Fibroblast of skin of left quadriceps (primary cell): ENCODE results near the gene NAA16.
"Not testable (repeated sequence)": the region's sequence is repeated elsewhere in the genome, so short reads cannot be mapped to it uniquely, and the experiment has no call there.

ENCODE experiments used
- DNase-seq, 2 experiments: peaks; one replicate each; pipeline ENCODE4 v3.0.0-alpha.2; 2013; ENCODE audit warnings: low read depth in 2 of 2

The NAA16 gene

GRCh38 chr13:41408746-41409145 lies 97.7 kb downstream of the NAA16 start:
- DNase-seq: no peak

DNA sequence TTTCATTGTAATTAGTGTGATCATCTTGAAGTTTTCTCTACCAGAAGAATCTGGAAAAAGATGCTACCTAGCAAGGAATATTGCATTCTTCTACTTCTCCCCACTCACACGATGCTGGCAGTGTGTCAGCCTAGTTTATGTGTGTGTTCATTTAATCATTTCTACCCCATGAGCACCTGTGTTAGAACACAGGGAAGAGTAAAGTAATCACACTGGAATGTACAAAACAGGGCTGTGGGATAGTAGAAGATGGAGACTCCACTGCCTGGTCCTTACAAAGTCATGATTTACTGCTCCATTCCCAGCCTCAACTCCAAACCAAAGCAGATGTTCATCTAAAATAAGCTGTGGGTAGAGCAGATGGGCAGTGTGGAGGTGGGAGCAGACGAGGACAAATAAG lies 98.5 kb downstream of the NAA16 start:
- DNase-seq: no peak

GRCh38 chr13:41411060-41411459 lies 100.0 kb downstream of the NAA16 start:
- DNase-seq: no peak

DNA sequence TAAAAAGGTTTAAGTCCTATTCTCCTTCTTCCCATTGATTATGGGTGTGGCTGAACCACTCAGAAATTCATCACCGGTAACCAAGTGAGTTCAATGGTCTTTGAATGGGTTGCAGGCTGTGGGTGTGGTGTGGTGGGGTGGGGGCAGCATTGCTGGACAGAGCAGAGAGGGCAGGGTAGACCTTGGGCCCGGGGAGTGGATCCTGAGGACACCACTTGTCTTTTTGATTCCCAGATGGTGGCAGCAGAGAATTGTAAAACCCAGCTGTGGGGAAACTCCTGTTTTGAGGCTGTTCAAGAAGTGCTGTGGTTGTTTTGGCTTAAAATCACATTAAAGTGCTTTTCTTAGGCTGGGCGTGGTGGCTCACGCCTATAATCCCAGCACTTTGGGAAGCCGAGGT lies 100.5 kb downstream of the NAA16 start:
- peak; percentile 36 to 42 for DNase-seq

- DNase-seq: no peak
Measured at GRCh38 chr13:41413872-41414271, 102.8 kb downstream of the NAA16 start.

GRCh38 chr13:41416276-41416675 lies 105.2 kb downstream of the NAA16 start:
- DNase-seq: peak in 1 of 2 experiments; percentile 15

GRCh38 chr13:41418027-41418426 lies 107.0 kb downstream of the NAA16 start:
- DNase-seq: peak; percentile 70 to 73

DNA sequence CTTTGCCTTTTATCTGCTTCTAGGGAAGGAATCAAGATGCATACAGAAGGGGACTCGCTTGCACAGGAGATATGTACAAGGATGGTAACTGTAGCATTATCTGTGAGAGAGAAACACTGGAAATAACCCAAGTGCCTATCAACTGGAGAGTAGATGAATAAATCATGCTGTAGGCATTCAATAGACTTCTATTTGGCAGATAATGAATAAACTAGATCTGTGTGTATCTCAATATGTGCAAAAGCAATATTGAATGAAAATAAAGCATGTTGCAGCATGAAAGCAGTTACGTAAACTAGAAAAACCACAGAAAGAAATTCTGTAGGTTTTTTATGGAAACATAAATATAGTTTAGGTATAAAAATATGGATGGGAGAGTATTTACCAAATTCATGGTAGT lies 107.7 kb downstream of the NAA16 start:
- no peak for DNase-seq

DNA sequence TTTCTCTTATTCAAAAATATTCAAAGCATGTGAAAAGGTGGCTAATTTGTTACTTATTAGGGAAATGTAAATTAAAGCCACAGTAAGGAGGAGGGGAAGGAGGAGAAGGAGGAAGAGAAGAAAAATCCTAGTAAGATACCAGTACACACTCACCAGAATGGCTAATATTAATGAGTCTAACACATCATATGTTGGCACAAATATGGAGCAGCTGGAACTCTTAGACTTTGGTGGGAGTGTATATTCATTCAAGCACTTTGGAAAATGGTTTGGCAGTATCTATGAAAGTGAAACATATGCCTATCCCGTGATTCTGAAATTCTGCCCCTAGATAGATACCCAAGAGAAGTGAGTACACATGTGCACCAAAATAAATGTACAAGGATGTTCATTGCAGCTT lies 108.1 kb downstream of the NAA16 start:
- DNase-seq: no peak

GRCh38 chr13:41420146-41420545 lies 109.1 kb downstream of the NAA16 start:
- no peak for DNase-seq

- DNase-seq: not testable (repeated sequence)
Measured at GRCh38 chr13:41421330-41421729, 110.3 kb downstream of the NAA16 start.

- DNase-seq: not testable (repeated sequence)
Measured at GRCh38 chr13:41421983-41422382, 110.9 kb downstream of the NAA16 start.

DNA sequence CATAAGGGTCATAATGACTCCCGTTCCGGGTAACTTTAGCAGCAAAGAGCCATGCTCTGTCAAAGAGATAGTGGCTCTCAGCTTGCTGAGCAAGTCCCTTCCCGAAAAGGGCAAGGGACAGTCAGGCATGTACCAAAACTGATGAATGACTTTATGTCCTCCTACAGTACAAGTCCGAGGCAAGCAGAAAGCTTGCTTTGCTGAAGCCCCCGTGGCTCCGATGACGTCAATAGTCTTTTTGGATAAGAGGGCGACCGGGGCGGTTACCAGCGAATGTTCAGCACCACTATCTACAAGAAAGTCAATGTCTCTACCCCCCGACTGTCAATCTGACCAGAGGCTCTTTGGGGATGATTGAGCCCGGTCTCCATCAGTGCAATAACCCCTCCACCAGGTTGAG lies 112.2 kb downstream of the NAA16 start:
- DNase-seq: not testable (repeated sequence)

GRCh38 chr13:41424675-41425074 lies 113.6 kb downstream of the NAA16 start:
- not testable (repeated sequence) for DNase-seq

GRCh38 chr13:41426047-41426446 lies 115.0 kb downstream of the NAA16 start:
- DNase-seq: no peak
